Panc1 (cell line): ENCODE data around the gene TBC1D2. TPM values are rescaled to one million over a fixed set of nuclear protein-coding genes. Genes with fewer than 3 reads are reported as not detected.

Source experiments
- ATAC-seq: fragments of 200-7000 bp; cut with Tn5 transposase; 2 replicates; pipeline ENCODE4 v1.9.1; 2020; ENCODE audit warnings: mild to moderate bottlenecking, moderate library complexity
- BruUV-seq: library from RNA; stranded (reverse); fragments of 400-500 nt; replicated peaks from 2 replicates; lab custom pipeline; 2021; lab: Mats Ljungman, UMichigan
- CTCF ChIA-PET: fragments of 300-600 bp; sonication (Branson Sonifier 250); formaldehyde crosslinking; loops from one replicate; lab custom pipeline; 2022; ENCODE audit warnings: antibody characterized with exemption; lab: Charles Lee
- POLR2A ChIA-PET: fragments of 300-600 bp; sonication (Branson Sonifier 250); formaldehyde crosslinking; loops from one replicate; lab custom pipeline; 2022; ENCODE audit warnings: antibody characterized with exemption; lab: Charles Lee
- DNase-seq: peaks from one replicate; pipeline ENCODE4 v3.0.0-alpha.2; 2010; ENCODE audit warnings: low read depth, low spot score
- H3K27ac ChIP-seq: 2 replicates; pipeline ENCODE4 v1.5.1; 2011; ENCODE audit warnings: mild to moderate bottlenecking, low read length, inconsistent platforms
- H3K27me3 ChIP-seq: fragments of 200-500 bp; sonication (Bioruptor generic); 2 replicates; pipeline ENCODE4 v1.6.0; 2014; ENCODE audit warnings: low read length, inconsistent platforms; ENCODE audit not compliant: control insufficient read depth, insufficient read depth
- H3K36me3 ChIP-seq: fragments of 200-500 bp; sonication (Bioruptor generic); 2 replicates; pipeline ENCODE4 v1.5.1; 2014; ENCODE audit warnings: inconsistent platforms, mild to moderate bottlenecking, low read length, moderate library complexity; ENCODE audit not compliant: control insufficient read depth, insufficient read depth
- H3K4me1 ChIP-seq: 2 replicates; pipeline ENCODE4 v1.5.1; 2011; ENCODE audit warnings: inconsistent platforms, mild to moderate bottlenecking, low read length, moderate library complexity; ENCODE audit not compliant: control insufficient read depth, insufficient read depth
- H3K4me3 ChIP-seq, 2 experiments: 2 replicates each; pipeline ENCODE4 v1.5.1; 2011 to 2012; ENCODE audit warnings: low read depth in 2 of 2, low read length in 2 of 2, mild to moderate bottlenecking in 2 of 2, inconsistent platforms in 1 of 2, moderate library complexity in 1 of 2
- H3K9me3 ChIP-seq: fragments of 200-500 bp; sonication (Bioruptor generic); 2 replicates; pipeline ENCODE4 v1.5.1; 2014; ENCODE audit warnings: low read depth, mild to moderate bottlenecking, inconsistent platforms, low read length, moderate library complexity; ENCODE audit not compliant: control insufficient read depth, insufficient read depth
- CTCF ChIP-seq: fragments of 450-650 bp; IDR thresholded peaks from 2 replicates; pipeline ENCODE4 v1.5.1; 2017; ENCODE audit warnings: mild to moderate bottlenecking
- POLR2AphosphoS5 ChIP-seq: IDR thresholded peaks from 2 replicates; pipeline ENCODE4 v1.6.1; 2012; ENCODE audit warnings: mild to moderate bottlenecking, low read depth, low read length, moderate library complexity
- REST ChIP-seq, 2 experiments: IDR thresholded peaks; 2 replicates each; pipeline ENCODE4 v1.6.1; 2011 to 2012; ENCODE audit warnings: low read depth in 2 of 2, control low read depth in 1 of 2, low read length in 1 of 2, mild to moderate bottlenecking in 1 of 2, moderate library complexity in 1 of 2; ENCODE audit not compliant: insufficient read depth in 1 of 2
- SIN3A ChIP-seq: IDR thresholded peaks from 2 replicates; pipeline ENCODE4 v1.6.1; 2012; ENCODE audit warnings: low read depth, mild to moderate bottlenecking, low read length, moderate library complexity, borderline replicate concordance; ENCODE audit not compliant: insufficient read depth
- TCF7L2 ChIP-seq: IDR thresholded peaks from 2 replicates; pipeline ENCODE4 v1.6.1; 2011; ENCODE audit warnings: mild to moderate bottlenecking, low read depth, low read length, inconsistent platforms
- in situ Hi-C: cut with HindIII; loops from 2 replicates; pipeline ENCODE4 v1.10.0; 2016; ENCODE audit warnings: low sequenced_read_pairs, low pct_unique_long_range_greater_than_20kb
- intact Hi-C: fragments of 100-400 bp; cut with micrococcal nuclease; formaldehyde crosslinking; loops from one replicate; pipeline ENCODE4 v1.10.0; 2022; ENCODE audit not compliant: unreplicated experiment
- total RNA-seq: library from RNA; stranded (reverse); gene quantifications from one replicate; pipeline ENCODE4 v1.2.1, GENCODE V29; 2021; ENCODE audit not compliant: unreplicated experiment

TBC1D2 gene
- total RNA-seq, 1 experiment from 2014 or later: 2.4 TPM

GRCh38 chr9:98230304-98230703 lies 25.1 kb downstream of the TBC1D2 start:
- intact Hi-C loops: no loop called here
- ATAC-seq: peak; percentile 45; the same call in 1 of the 2 replicates
- no TSS peak for BruUV-seq
- H3K27ac ChIP-seq: no peak overlapping the region
- ChIA-PET POLR2A (no interaction called here), CTCF (no interaction called here)
- H3K4me3 ChIP-seq: no peak overlapping the region
- in situ Hi-C loops: no loop called here
- no peaks in the 10 kb centered on the region for H3K27me3 ChIP-seq
- no peaks in the 10 kb centered on the region for H3K9me3 ChIP-seq
- H3K36me3 ChIP-seq: no peaks in the 10 kb centered on the region
- TF ChIP-seq CTCF (no peak), SIN3A (no peak), POLR2AphosphoS5 (no peak)
- no peak for DNase-seq
- peaks cover 4% of the 10 kb centered on the region for H3K4me1 ChIP-seq

- POLR2A ChIA-PET: no interaction called here
These were observed 25.8 kb downstream of the TBC1D2 start for GRCh38 chr9:98229620-98230019.

More at GRCh38 chr9:98229620-98230019, 25.8 kb downstream of the TBC1D2 start:
- no peak for ATAC-seq
- peaks cover 4% of the 10 kb centered on the region for H3K4me1 ChIP-seq
- intact Hi-C loops (no loop called here), in situ Hi-C loops (no loop called here)
- BruUV-seq: no TSS peak
- no peaks in the 10 kb centered on the region for H3K27me3 ChIP-seq
- no peak overlapping the region for H3K27ac ChIP-seq
- no peak for DNase-seq
- H3K4me3 ChIP-seq: no peak overlapping the region
- TF ChIP-seq CTCF (no peak), POLR2AphosphoS5 (no peak), SIN3A (no peak), REST (IDR thresholded peaks at IDR 0.05; ENCODE audit: insufficient read depth in 1 of 2, low read depth in 2 of 2, low read length in 1 of 2) (no peak), TCF7L2 (no peak)
- CTCF ChIA-PET: no interaction called here
- no peaks in the 10 kb centered on the region for H3K9me3 ChIP-seq
- H3K36me3 ChIP-seq: no peaks in the 10 kb centered on the region
